ENCODE data around the gene LRRC25. TPM values are rescaled to one million over a fixed set of nuclear protein-coding genes. Genes with fewer than 3 reads are reported as not detected.
"Not testable (repeated sequence)": the region's sequence is repeated elsewhere in the genome, so short reads cannot be mapped to it uniquely, and the experiment has no call there.

LRRC25 gene
- total RNA-seq, 3 donors from 2014 or later (not counting 1 experiment from before 2014, with no cell fraction given) = 3.9 to 28.2 (median 12.0) TPM

- H3K36me3 Mint-ChIP-seq = peaks cover 7% of the 10 kb centered on the region
- Histone ChIP-seq H3K9me3 (ENCODE audit: control insufficient read depth, insufficient read depth, low read length) (no peaks in the 10 kb centered on the region), H3K4me1 (ENCODE audit: control insufficient read depth, insufficient read depth, low read length) (peaks cover 3% of the 10 kb centered on the region), H3K4me3 (ENCODE audit: low read length) (no peak overlapping the region), H3K36me3 (ENCODE audit: control insufficient read depth, insufficient read depth, low read length) (peaks cover 40% of the 10 kb centered on the region), H3K27me3 (ENCODE audit: control insufficient read depth, insufficient read depth, low read length) (no peaks in the 10 kb centered on the region), H3K27ac (ENCODE audit: low read length) (no peak overlapping the region)
- H3K4me1 Mint-ChIP-seq = peaks cover 0 to 5% of the 10 kb centered on the region in 2 donors
- DNase-seq (no peak), ATAC-seq (no peak)
- H3K27me3 Mint-ChIP-seq (ENCODE audit: low read depth in 2 of 2) = no peaks in the 10 kb centered on the region
- no peak overlapping the region for H3K4me3 Mint-ChIP-seq
- H3K9me3 Mint-ChIP-seq = no peaks in the 10 kb centered on the region
- no peak for TF ChIP-seq CTCF (IDR thresholded peaks at IDR 0.05)
- intact Hi-C loops (cut with micrococcal nuclease) = no loop called here
- H3K27ac Mint-ChIP-seq = no peak overlapping the region
- WGBS (ENCODE audit: insufficient coverage) = 97% methylated on average over 8 of the region's 8 CpGs
Measured at GRCh38 chr19:18361646-18362045, 35.8 kb downstream of the LRRC25 start.

GRCh38 chr19:18357041-18357440, 40.4 kb downstream of the LRRC25 start:
- intact Hi-C loops (cut with micrococcal nuclease) = no loop called here
- no peak for ATAC-seq
- H3K27me3 ChIP-seq (ENCODE audit: control insufficient read depth, insufficient read depth, low read length) = no peaks in the 10 kb centered on the region
- Mint-ChIP-seq H3K36me3 (peaks cover 7% of the 10 kb centered on the region), H3K4me1 (peaks cover 0 to 5% of the 10 kb centered on the region in 2 donors), H3K27me3 (ENCODE audit: low read depth in 2 of 2) (no peaks in the 10 kb centered on the region), H3K4me3 (no peak overlapping the region), H3K9me3 (no peaks in the 10 kb centered on the region), H3K27ac (no peak overlapping the region)
- WGBS (ENCODE audit: insufficient coverage) = 100% methylated on average over 3 of the region's 3 CpGs
- H3K36me3 ChIP-seq (ENCODE audit: control insufficient read depth, insufficient read depth, low read length) = peaks cover 33% of the 10 kb centered on the region
- H3K9me3 ChIP-seq (ENCODE audit: control insufficient read depth, insufficient read depth, low read length) = no peaks in the 10 kb centered on the region
- no peak overlapping the region for H3K27ac ChIP-seq (ENCODE audit: low read length)
- H3K4me3 ChIP-seq (ENCODE audit: low read length) = no peak overlapping the region
- DNase-seq = no peak
- H3K4me1 ChIP-seq (ENCODE audit: control insufficient read depth, insufficient read depth, low read length) = no peaks in the 10 kb centered on the region
- no peak for TF ChIP-seq CTCF (IDR thresholded peaks at IDR 0.05)

- H3K4me1 ChIP-seq (ENCODE audit: control insufficient read depth, insufficient read depth, low read length); H3K9me3 Mint-ChIP-seq; H3K4me1 Mint-ChIP-seq; H3K9me3 ChIP-seq (ENCODE audit: control insufficient read depth, insufficient read depth, low read length); H3K4me3 ChIP-seq (ENCODE audit: low read length); ATAC-seq; H3K27ac ChIP-seq (ENCODE audit: low read length); H3K4me3 Mint-ChIP-seq; H3K27me3 ChIP-seq (ENCODE audit: control insufficient read depth, insufficient read depth, low read length); H3K36me3 Mint-ChIP-seq; H3K27ac Mint-ChIP-seq; intact Hi-C loops (cut with micrococcal nuclease); H3K27me3 Mint-ChIP-seq (ENCODE audit: low read depth in 2 of 2); DNase-seq: not testable (repeated sequence)
- WGBS (ENCODE audit: insufficient coverage) = 99% methylated on average over 5 of the region's 7 CpGs
- peaks cover 24% of the 10 kb centered on the region for H3K36me3 ChIP-seq (ENCODE audit: control insufficient read depth, insufficient read depth, low read length)
Measured at GRCh38 chr19:18354743-18355142, 42.7 kb downstream of the LRRC25 start.

GRCh38 chr19:18353378-18354005, 43.9 kb downstream of the LRRC25 start:
- no peak for DNase-seq
- H3K36me3 ChIP-seq (ENCODE audit: control insufficient read depth, insufficient read depth, low read length) = peaks cover 20% of the 10 kb centered on the region
- no peaks in the 10 kb centered on the region for H3K9me3 ChIP-seq (ENCODE audit: control insufficient read depth, insufficient read depth, low read length)
- 97% methylated on average over 8 of the region's 8 CpGs for whole genome bisulfite sequencing (ENCODE audit: insufficient coverage)
- no peak for TF ChIP-seq CTCF (IDR thresholded peaks at IDR 0.05)
- no peak overlapping the region for H3K27ac ChIP-seq (ENCODE audit: low read length)
- no peaks in the 10 kb centered on the region for H3K36me3 Mint-ChIP-seq
- no peak overlapping the region for H3K4me3 Mint-ChIP-seq
- H3K9me3 Mint-ChIP-seq = no peaks in the 10 kb centered on the region
- H3K27me3 Mint-ChIP-seq (ENCODE audit: low read depth in 2 of 2) = no peaks in the 10 kb centered on the region
- H3K4me3 ChIP-seq (ENCODE audit: low read length) = no peak overlapping the region
- no peaks in the 10 kb centered on the region for H3K4me1 ChIP-seq (ENCODE audit: control insufficient read depth, insufficient read depth, low read length)
- H3K27ac Mint-ChIP-seq = no peak overlapping the region
- ATAC-seq = no peak
- H3K27me3 ChIP-seq (ENCODE audit: control insufficient read depth, insufficient read depth, low read length) = no peaks in the 10 kb centered on the region
- intact Hi-C loops (cut with micrococcal nuclease) = no loop called here
- no peaks in the 10 kb centered on the region for H3K4me1 Mint-ChIP-seq

All from natural killer cell (primary cell).